Smooth muscle cell (in vitro differentiated cells): Measurements from ENCODE around the gene TRAF6. TPM values are rescaled to one million over a fixed set of nuclear protein-coding genes. Genes with fewer than 3 reads are reported as not detected.

Source experiments
- DNase-seq: peaks from one replicate; lab custom pipeline; 2025; ENCODE audit not compliant: unreplicated experiment; lab: John Stamatoyannopoulos, UW
- H2AFZ ChIP-seq: fragments of 200-600 bp; sonication (generic); 2 replicates; pipeline ENCODE4 v1.6.0; 2016; ENCODE audit warnings: antibody characterized with exemption, low read depth, mild to moderate bottlenecking
- H3F3A ChIP-seq: fragments of 200-600 bp; sonication (generic); 2 replicates; pipeline ENCODE4 v1.6.0; 2017; ENCODE audit warnings: antibody characterized with exemption, low read depth
- H3K27ac ChIP-seq: fragments of 200-600 bp; sonication (generic); 2 replicates; pipeline ENCODE4 v1.5.1; 2016; ENCODE audit warnings: low read depth, mild to moderate bottlenecking
- H3K27me3 ChIP-seq: fragments of 200-600 bp; sonication (generic); 2 replicates; pipeline ENCODE4 v1.6.1; 2016; ENCODE audit warnings: low read depth, mild to moderate bottlenecking
- H3K36me3 ChIP-seq: fragments of 200-600 bp; sonication (generic); 2 replicates; pipeline ENCODE4 v1.5.1; 2016; ENCODE audit warnings: low read depth
- H3K4me1 ChIP-seq: fragments of 200-600 bp; sonication (generic); 2 replicates; pipeline ENCODE4 v1.5.1; 2016; ENCODE audit warnings: low read depth
- H3K4me2 ChIP-seq: fragments of 200-600 bp; sonication (generic); 2 replicates; pipeline ENCODE4 v1.6.0; 2016; ENCODE audit warnings: mild to moderate bottlenecking
- H3K4me3 ChIP-seq: fragments of 200-600 bp; sonication (generic); 2 replicates; pipeline ENCODE4 v1.5.1; 2016; ENCODE audit warnings: mild to moderate bottlenecking
- H3K79me2 ChIP-seq: fragments of 200-600 bp; sonication (generic); 2 replicates; pipeline ENCODE4 v1.6.0; 2016; ENCODE audit warnings: low read depth, mild to moderate bottlenecking
- H3K9ac ChIP-seq: fragments of 200-600 bp; sonication (generic); 2 replicates; pipeline ENCODE4 v1.6.0; 2016; ENCODE audit warnings: low read depth
- H3K9me3 ChIP-seq: fragments of 200-600 bp; sonication (generic); replicated peaks from 2 replicates; pipeline ENCODE4 v1.5.1; 2016; ENCODE audit warnings: low read depth
- H4K20me1 ChIP-seq: fragments of 200-600 bp; sonication (generic); 2 replicates; pipeline ENCODE4 v1.6.0; 2016; ENCODE audit warnings: low read depth
- WGBS: methylation state at CpG from one replicate; pipeline ENCODE4 v1.1.7; 2016; ENCODE audit warnings: low lambda C conversion rate; 5-methylcytosine and 5-hydroxymethylcytosine counted together
- polyA plus RNA-seq: library from polyadenylated mRNA; unstranded; fragments of >200 nt; fragmentation: Nextera tagmentation; extraction: Ambion mirVana; gene quantifications from 2 replicates; pipeline ENCODE4 v1.2.1, GENCODE V29; 2016
- total RNA-seq: library from RNA; depleted of rRNA; stranded (reverse); fragments of >200 nt; gene quantifications from 2 replicates; pipeline ENCODE4 v1.2.3, GENCODE V29; 2014
- TF ChIP-seq, protein P1 (sequence below): fragments of 200-600 bp; sonication (generic); IDR thresholded peaks from 2 replicates; pipeline ENCODE4 v1.5.1; 2017; ENCODE audit warnings: borderline replicate concordance, mild to moderate bottlenecking, antibody characterized with exemption; ENCODE audit not compliant: insufficient read depth, poor library complexity, severe bottlenecking

Gene TRAF6
- total and polyA plus RNA-seq, 2 experiments from 2014 or later = 9.9 to 18.9 TPM

DNA sequence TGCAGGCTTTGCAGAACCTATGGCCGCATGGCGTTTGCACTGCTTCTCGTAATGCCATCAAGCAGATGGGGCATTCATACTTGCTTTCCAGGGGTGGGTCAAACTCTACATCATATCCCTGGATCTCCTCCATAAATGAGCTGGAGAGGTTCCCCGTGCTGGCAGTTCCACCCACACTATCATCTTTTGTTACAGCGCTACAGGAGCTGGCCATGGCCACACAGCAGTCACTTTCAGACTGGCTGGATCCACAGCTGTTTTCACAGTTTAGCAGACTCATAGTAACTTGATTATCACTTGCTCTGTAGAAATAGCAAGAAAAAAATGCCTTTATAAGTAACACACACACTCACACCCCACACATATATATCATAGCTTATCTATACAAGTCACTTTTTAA, 8.8 kb downstream of the TRAF6 start:
- Histone ChIP-seq H3K27ac (peak overlapping the region; percentile 88), H3K9ac (peak overlapping the region; percentile 18), H3K4me2 (peak overlapping the region; percentile 60)

DNA sequence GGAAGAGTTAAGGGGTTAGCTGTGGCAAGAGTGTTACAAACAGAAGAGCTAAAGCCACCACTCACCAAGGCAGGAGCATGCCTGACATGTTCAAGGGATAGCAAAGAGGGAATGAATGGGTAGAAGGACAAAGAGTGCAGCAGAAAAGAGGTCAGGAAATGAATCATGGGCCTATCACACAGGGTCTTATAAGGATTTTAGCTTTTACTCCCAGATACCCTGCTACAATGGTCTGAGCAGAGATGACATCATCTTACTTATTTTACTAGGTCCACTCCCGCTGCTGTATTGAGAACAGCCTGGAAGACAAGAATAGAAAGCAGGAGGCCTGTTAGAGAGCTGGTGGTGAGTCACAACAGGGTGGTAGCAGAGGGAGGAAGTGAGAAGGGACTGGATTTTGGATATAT, 9.8 kb downstream of the TRAF6 start:
- Histone ChIP-seq H3K9me3 (no peaks in the 10 kb centered on the region), H3K4me3 (no peak overlapping the region), H3K27ac (peak overlapping the region; percentile 88), H3K4me2 (peak overlapping the region; percentile 60), H3K79me2 (peaks cover 35% of the 10 kb centered on the region), H3K4me1 (peaks cover 13% of the 10 kb centered on the region), H3K27me3 (no peaks in the 10 kb centered on the region), H3K9ac (peak overlapping the region; percentile 32), H4K20me1 (peaks cover 23% of the 10 kb centered on the region), H2AFZ (no peak overlapping the region), H3K36me3 (peaks cover 21% of the 10 kb centered on the region), H3F3A (peaks cover 20% of the 10 kb centered on the region)
- WGBS = 0% methylated on average over 1 of the region's 1 CpG
- TF ChIP-seq, protein P1, sequence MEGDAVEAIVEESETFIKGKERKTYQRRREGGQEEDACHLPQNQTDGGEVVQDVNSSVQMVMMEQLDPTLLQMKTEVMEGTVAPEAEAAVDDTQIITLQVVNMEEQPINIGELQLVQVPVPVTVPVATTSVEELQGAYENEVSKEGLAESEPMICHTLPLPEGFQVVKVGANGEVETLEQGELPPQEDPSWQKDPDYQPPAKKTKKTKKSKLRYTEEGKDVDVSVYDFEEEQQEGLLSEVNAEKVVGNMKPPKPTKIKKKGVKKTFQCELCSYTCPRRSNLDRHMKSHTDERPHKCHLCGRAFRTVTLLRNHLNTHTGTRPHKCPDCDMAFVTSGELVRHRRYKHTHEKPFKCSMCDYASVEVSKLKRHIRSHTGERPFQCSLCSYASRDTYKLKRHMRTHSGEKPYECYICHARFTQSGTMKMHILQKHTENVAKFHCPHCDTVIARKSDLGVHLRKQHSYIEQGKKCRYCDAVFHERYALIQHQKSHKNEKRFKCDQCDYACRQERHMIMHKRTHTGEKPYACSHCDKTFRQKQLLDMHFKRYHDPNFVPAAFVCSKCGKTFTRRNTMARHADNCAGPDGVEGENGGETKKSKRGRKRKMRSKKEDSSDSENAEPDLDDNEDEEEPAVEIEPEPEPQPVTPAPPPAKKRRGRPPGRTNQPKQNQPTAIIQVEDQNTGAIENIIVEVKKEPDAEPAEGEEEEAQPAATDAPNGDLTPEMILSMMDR = no peak
- no peak for DNase-seq

More for the DNA sequence above, 8.8 kb downstream of the TRAF6 start:
- peaks cover 20% of the 10 kb centered on the region for H3F3A ChIP-seq
- WGBS = 64% methylated on average over 5 of the region's 5 CpGs
- TF ChIP-seq, protein P1 = no peak
- no peak overlapping the region for H3K4me3 ChIP-seq
- H3K27me3 ChIP-seq = no peaks in the 10 kb centered on the region
- peaks cover 32% of the 10 kb centered on the region for H4K20me1 ChIP-seq
- no peak for DNase-seq
- no peak overlapping the region for H2AFZ ChIP-seq
- peaks cover 44% of the 10 kb centered on the region for H3K79me2 ChIP-seq
- H3K9me3 ChIP-seq = no peaks in the 10 kb centered on the region
- H3K36me3 ChIP-seq = peaks cover 21% of the 10 kb centered on the region
- H3K4me1 ChIP-seq = peaks cover 13% of the 10 kb centered on the region

DNA sequence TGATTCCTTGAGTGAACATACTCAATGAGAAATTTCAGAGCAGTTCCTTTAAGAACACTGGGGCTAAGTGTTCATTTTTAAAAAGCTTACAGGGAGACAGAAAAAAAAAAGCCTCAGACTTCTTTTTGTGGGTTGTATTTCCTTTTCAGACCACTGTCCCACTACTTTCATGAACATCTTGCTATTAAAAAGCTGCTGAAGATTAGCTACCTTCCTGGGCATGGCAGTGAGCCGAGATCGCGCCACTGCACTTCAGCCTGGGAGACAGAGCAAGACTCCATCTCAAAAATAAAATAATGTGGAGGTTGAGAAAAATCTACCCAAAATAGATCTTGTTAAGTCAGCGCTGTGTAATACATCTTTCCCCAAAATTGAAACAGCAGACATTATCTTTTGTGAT, 10.8 kb downstream of the TRAF6 start:
- H4K20me1 ChIP-seq = peaks cover 15% of the 10 kb centered on the region
- H3K9ac ChIP-seq = no peak overlapping the region
- H3K4me2 ChIP-seq = no peak overlapping the region
- H3K27me3 ChIP-seq = no peaks in the 10 kb centered on the region
- H3K4me3 ChIP-seq = no peak overlapping the region
- H3K9me3 ChIP-seq = no peaks in the 10 kb centered on the region
- H3K4me1 ChIP-seq = peaks cover 13% of the 10 kb centered on the region
- WGBS = 86% methylated on average over 4 of the region's 4 CpGs
- peak overlapping the region; percentile 88 for H3K27ac ChIP-seq
- no peak overlapping the region for H2AFZ ChIP-seq
- TF ChIP-seq, protein P1 = no peak
- peaks cover 26% of the 10 kb centered on the region for H3K36me3 ChIP-seq
- peaks cover 25% of the 10 kb centered on the region for H3K79me2 ChIP-seq
- DNase-seq = no peak
- peaks cover 20% of the 10 kb centered on the region for H3F3A ChIP-seq

DNA sequence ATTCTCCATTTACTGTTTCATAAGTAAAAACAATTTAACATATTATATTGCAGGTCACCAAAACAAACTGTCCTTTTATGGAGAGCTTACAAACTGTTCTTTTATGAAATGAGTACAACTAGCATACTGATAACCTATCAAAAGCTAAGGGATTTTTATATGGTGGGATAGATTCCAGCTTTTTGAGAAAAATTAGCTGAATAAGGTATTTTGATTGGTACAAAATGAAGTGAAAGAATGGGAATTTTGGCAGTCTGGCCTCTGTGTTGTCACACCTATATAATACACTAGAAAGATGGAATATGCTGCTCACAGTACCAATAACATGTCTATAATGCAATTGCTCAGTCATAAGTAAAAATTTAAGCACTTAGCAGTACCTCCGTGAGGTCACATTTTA, 11.4 kb downstream of the TRAF6 start:
- Histone ChIP-seq H3K27ac (peak overlapping the region; percentile 88), H2AFZ (no peak overlapping the region), H3K27me3 (no peaks in the 10 kb centered on the region), H3K36me3 (peaks cover 26% of the 10 kb centered on the region), H3K4me1 (peaks cover 13% of the 10 kb centered on the region), H3K9me3 (no peaks in the 10 kb centered on the region), H4K20me1 (peaks cover 9% of the 10 kb centered on the region), H3F3A (peaks cover 20% of the 10 kb centered on the region), H3K4me2 (no peak overlapping the region), H3K79me2 (peaks cover 20% of the 10 kb centered on the region), H3K9ac (no peak overlapping the region), H3K4me3 (no peak overlapping the region)
- WGBS = 93% methylated on average over 1 of the region's 1 CpG
- TF ChIP-seq, protein P1 = no peak
- DNase-seq = no peak
